DND-41 (cell line): ENCODE results near the gene VWCE.

Experiments used
- ATAC-seq: fragments of 200-7000 bp; cut with Tn5 transposase; 3 replicates; pipeline ENCODE4 v1.9.1; 2021; ENCODE audit warnings: low read depth; ENCODE audit not compliant: insufficient read depth
- DNase-seq: peaks from one replicate; pipeline ENCODE4 v3.0.0-alpha.2; 2020
- H2AFZ ChIP-seq: 2 replicates; pipeline ENCODE4 v1.6.0; 2012; ENCODE audit warnings: low read depth, low read length
- H3K27ac ChIP-seq: 2 replicates; pipeline ENCODE4 v1.5.1; 2012; ENCODE audit warnings: low read length, inconsistent platforms
- H3K27me3 ChIP-seq: fragments of 200-600 bp; sonication (generic); 2 replicates; pipeline ENCODE4 v1.6.0; 2012; ENCODE audit warnings: low read length, mild to moderate bottlenecking, inconsistent platforms; ENCODE audit not compliant: insufficient read depth, poor library complexity
- H3K36me3 ChIP-seq: 2 replicates; pipeline ENCODE4 v1.5.1; 2012; ENCODE audit warnings: low read length, inconsistent platforms; ENCODE audit not compliant: insufficient read depth
- H3K4me1 ChIP-seq: 2 replicates; pipeline ENCODE4 v1.5.1; 2012; ENCODE audit warnings: mild to moderate bottlenecking, low read length; ENCODE audit not compliant: insufficient read depth
- H3K4me2 ChIP-seq: 2 replicates; pipeline ENCODE4 v1.6.0; 2012; ENCODE audit warnings: mild to moderate bottlenecking, moderate library complexity, low read length, inconsistent platforms; ENCODE audit not compliant: insufficient read depth
- H3K4me3 ChIP-seq, 2 experiments: fragments of 200-600 bp in 1 of 2; shearing (Covaris generic) in 1 of 2; 2 replicates each; pipeline ENCODE4 v1.5.1; 2012 to 2016; ENCODE audit warnings: inconsistent platforms in 2 of 2, low read length in 2 of 2, mild to moderate bottlenecking in 2 of 2, low read depth in 1 of 2, moderate library complexity in 1 of 2
- H3K79me2 ChIP-seq: 2 replicates; pipeline ENCODE4 v1.6.0; 2012; ENCODE audit warnings: low read length, inconsistent platforms; ENCODE audit not compliant: insufficient read depth
- H3K9ac ChIP-seq: 2 replicates; pipeline ENCODE4 v1.6.0; 2012; ENCODE audit warnings: low read depth, mild to moderate bottlenecking, inconsistent platforms, low read length, moderate library complexity
- H3K9me3 ChIP-seq: 2 replicates; pipeline ENCODE4 v1.5.1; 2012; ENCODE audit warnings: low read length, moderate library complexity, mild to moderate bottlenecking, inconsistent platforms; ENCODE audit not compliant: insufficient read depth, severe bottlenecking
- H4K20me1 ChIP-seq: 2 replicates; pipeline ENCODE4 v1.6.0; 2012; ENCODE audit warnings: low read length; ENCODE audit not compliant: insufficient read depth
- CTCF ChIP-seq: IDR thresholded peaks from 2 replicates; pipeline ENCODE4 v1.5.1; 2012; ENCODE audit warnings: borderline replicate concordance, low read length, moderate library complexity, mild to moderate bottlenecking; ENCODE audit not compliant: poor library complexity, severe bottlenecking; ENCODE audit errors: extremely low read depth
- EZH2 ChIP-seq: IDR thresholded peaks from 3 replicates; pipeline ENCODE4 v1.6.1; 2012; ENCODE audit warnings: borderline replicate concordance, low read depth, mild to moderate bottlenecking, moderate library complexity, low read length, inconsistent platforms; ENCODE audit not compliant: severe bottlenecking

Gene VWCE

GRCh38 chr11:61329871-61330270 lies 34.8 kb upstream of the VWCE start:
- ATAC-seq (no peak), DNase-seq (no peak)
- H3K27me3 ChIP-seq, result no peaks in the 10 kb centered on the region
- H2AFZ ChIP-seq, result no peak overlapping the region
- H3K4me1 ChIP-seq, result peaks cover 45% of the 10 kb centered on the region
- TF ChIP-seq CTCF, result no peak
- no peak for TF ChIP-seq EZH2
- H3K4me3 ChIP-seq, result no peak overlapping the region
- H3K4me2 ChIP-seq, result peak overlapping the region; percentile 14; the same call in 1 of the 2 replicates
- no peaks in the 10 kb centered on the region for H3K9me3 ChIP-seq
- no peak overlapping the region for H3K27ac ChIP-seq
- peaks cover 52% of the 10 kb centered on the region for H3K36me3 ChIP-seq
- peaks cover 34% of the 10 kb centered on the region; the same call in 1 of the 2 replicates for H4K20me1 ChIP-seq
- peaks cover 84% of the 10 kb centered on the region for H3K79me2 ChIP-seq
- no peak overlapping the region for H3K9ac ChIP-seq

- no peak overlapping the region for H3K9ac ChIP-seq
- peaks cover 66% of the 10 kb centered on the region for H3K36me3 ChIP-seq
- H3K9me3 ChIP-seq, result no peaks in the 10 kb centered on the region
- H3K27me3 ChIP-seq, result no peaks in the 10 kb centered on the region
- H2AFZ ChIP-seq, result no peak overlapping the region
- peaks cover 34% of the 10 kb centered on the region; the same call in 1 of the 2 replicates for H4K20me1 ChIP-seq
- TF ChIP-seq EZH2 (no peak), CTCF (no peak)
- H3K79me2 ChIP-seq, result peaks cover 79% of the 10 kb centered on the region
- DNase-seq, result no peak
- H3K4me2 ChIP-seq, result no peak overlapping the region
- no peak overlapping the region for H3K27ac ChIP-seq
- peaks cover 30% of the 10 kb centered on the region for H3K4me1 ChIP-seq
- no peak overlapping the region for H3K4me3 ChIP-seq
- ATAC-seq, result no peak
These were observed 33.2 kb upstream of the VWCE start for GRCh38 chr11:61328351-61328750.

GRCh38 chr11:61327669-61328071 lies 32.6 kb upstream of the VWCE start:
- peaks cover 34% of the 10 kb centered on the region; the same call in 1 of the 2 replicates for H4K20me1 ChIP-seq
- H3K9me3 ChIP-seq, result no peaks in the 10 kb centered on the region
- H3K27me3 ChIP-seq, result no peaks in the 10 kb centered on the region
- H3K4me1 ChIP-seq, result peaks cover 29% of the 10 kb centered on the region
- no peak overlapping the region for H3K9ac ChIP-seq
- H3K27ac ChIP-seq, result no peak overlapping the region
- H3K79me2 ChIP-seq, result peaks cover 74% of the 10 kb centered on the region
- DNase-seq (no peak), ATAC-seq (no peak)
- no peak overlapping the region for H3K4me2 ChIP-seq
- H2AFZ ChIP-seq, result no peak overlapping the region
- no peak for TF ChIP-seq EZH2
- TF ChIP-seq CTCF, result no peak
- no peak overlapping the region for H3K4me3 ChIP-seq
- H3K36me3 ChIP-seq, result peaks cover 73% of the 10 kb centered on the region
